Measurements from ENCODE around the gene ELSPBP1.
"Not testable (repeated sequence)": the region's sequence is repeated elsewhere in the genome, so short reads cannot be mapped to it uniquely, and the experiment has no call there.

The ELSPBP1 gene

DNA sequence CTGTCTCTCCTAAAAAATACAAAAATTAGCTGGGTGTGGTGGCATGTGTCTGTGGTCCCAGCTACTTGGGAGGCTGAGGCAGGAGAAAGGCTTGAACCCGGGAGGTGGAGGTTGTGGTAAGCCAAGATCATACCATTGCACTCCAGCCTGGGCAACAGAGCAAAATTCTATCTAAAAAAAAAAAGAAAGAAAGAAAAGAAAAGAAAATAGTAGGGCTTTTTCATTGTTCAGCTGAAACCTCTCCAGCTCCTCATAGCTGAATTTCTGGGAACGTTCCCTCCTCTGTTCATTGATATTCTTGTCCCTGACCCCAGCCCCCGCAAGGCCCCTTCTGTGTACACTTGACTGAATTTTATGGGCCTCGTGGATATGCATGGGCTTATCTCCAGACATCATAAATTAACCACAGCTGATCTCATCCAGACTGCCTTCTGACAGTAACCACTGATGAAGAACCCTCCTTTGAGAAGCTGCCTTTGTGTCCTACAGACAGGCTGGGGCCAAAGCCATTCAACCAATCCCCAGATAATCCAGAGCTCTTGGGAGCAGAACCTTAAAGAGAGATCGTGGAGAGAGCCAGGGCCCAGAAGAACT lies at the start of gene ELSPBP1:
Gene ELSPBP1, plus strand, starts transcription at position 424 of the 594 bp plus-strand sequence. CDS start 14,036 bp downstream, outside the sequence.
- no peak for DNase-seq (ENCODE audit: low read depth in 2 of 2)

DNA sequence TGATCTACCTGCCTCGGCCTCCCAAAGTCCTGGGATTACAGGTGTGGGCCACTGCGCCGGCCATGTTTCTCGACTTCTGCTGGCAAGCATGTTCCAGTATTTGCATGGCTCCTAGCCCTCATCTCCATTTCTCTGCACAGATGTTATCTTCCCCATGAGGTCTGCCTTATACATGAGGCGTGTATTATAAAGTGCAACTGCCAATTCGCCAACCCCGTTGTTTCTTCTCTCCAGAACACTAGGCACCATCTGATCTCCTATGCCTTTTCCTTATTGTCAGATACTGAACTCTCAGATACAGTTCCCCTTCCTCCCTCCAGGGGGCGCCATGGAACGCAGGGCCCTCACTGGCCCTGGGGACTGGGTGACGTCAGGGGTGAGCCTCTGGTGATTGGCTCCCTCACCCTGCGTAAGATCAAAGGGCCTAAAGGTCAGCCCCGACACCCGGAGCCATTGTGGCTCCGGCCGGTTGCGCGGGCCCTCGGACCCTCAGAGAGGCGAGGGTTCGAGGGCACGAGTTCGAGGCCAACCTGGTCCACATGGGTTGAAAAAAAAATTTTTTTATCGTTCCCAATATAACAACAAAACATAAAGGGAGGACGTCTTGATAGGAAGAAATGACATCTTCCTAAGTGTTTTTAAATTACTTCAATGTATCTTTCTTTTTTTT lies 44.4 kb upstream of the ELSPBP1 start:
- DNase-seq (ENCODE audit: low read depth in 2 of 2), result peak in 1 of 2 donors; percentile 3

GRCh38 chr19:47952132-47952531 lies 42.3 kb upstream of the ELSPBP1 start:
- DNase-seq (ENCODE audit: low read depth in 2 of 2), result not testable (repeated sequence)

GRCh38 chr19:47955936-47956335 lies 38.5 kb upstream of the ELSPBP1 start:
- DNase-seq (ENCODE audit: low read depth in 2 of 2), result not testable (repeated sequence)

GRCh38 chr19:47973529-47973928 lies 20.9 kb upstream of the ELSPBP1 start:
- no peak for DNase-seq (ENCODE audit: low read depth in 2 of 2)

GRCh38 chr19:47991191-47991808 lies 3.1 kb upstream of the ELSPBP1 start:
- no peak for DNase-seq (ENCODE audit: low read depth in 2 of 2)

DNA sequence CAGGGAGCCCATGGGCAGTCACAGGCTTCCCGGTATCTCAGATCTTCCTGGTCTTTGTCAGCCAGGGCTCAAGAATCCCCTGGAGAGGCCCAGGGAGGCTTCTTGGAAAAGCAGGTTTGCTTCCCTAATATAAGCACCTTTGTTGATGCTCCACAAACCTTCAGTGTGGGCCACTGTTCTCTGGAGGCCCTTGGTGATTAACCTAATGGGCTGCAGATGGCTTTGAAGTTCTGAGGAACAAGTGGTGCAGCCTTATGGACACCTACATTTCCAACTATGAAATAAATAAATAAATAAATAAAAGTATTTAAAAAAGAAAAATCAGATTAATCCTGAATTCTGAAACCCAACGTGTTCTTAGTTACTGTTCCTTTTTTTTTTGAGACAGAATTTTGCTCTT lies 2.4 kb upstream of the ELSPBP1 start, which contains the start of gene BSPH1:
Gene BSPH1, minus strand, starts transcription at position 101 of the 400 bp plus-strand sequence. Its CDS starts 89 bp downstream, at position 12.
- DNase-seq (ENCODE audit: low read depth in 2 of 2), result no peak

GRCh38 chr19:47996230-47996727 lies 1.8 kb downstream of the ELSPBP1 start:
- DNase-seq (ENCODE audit: low read depth in 2 of 2), result no peak

- no peak for DNase-seq (ENCODE audit: low read depth in 2 of 2)
These were observed 4.4 kb downstream of the ELSPBP1 start for GRCh38 chr19:47998800-47999199.

- DNase-seq (ENCODE audit: low read depth in 2 of 2), result no peak
These were observed 6.4 kb downstream of the ELSPBP1 start for GRCh38 chr19:48000846-48001245.

GRCh38 chr19:48004236-48004635 lies 9.8 kb downstream of the ELSPBP1 start:
- no peak for DNase-seq (ENCODE audit: low read depth in 2 of 2)

GRCh38 chr19:48006762-48007161 lies 12.3 kb downstream of the ELSPBP1 start:
- DNase-seq (ENCODE audit: low read depth in 2 of 2), result peak in 1 of 2 donors; percentile 1

DNA sequence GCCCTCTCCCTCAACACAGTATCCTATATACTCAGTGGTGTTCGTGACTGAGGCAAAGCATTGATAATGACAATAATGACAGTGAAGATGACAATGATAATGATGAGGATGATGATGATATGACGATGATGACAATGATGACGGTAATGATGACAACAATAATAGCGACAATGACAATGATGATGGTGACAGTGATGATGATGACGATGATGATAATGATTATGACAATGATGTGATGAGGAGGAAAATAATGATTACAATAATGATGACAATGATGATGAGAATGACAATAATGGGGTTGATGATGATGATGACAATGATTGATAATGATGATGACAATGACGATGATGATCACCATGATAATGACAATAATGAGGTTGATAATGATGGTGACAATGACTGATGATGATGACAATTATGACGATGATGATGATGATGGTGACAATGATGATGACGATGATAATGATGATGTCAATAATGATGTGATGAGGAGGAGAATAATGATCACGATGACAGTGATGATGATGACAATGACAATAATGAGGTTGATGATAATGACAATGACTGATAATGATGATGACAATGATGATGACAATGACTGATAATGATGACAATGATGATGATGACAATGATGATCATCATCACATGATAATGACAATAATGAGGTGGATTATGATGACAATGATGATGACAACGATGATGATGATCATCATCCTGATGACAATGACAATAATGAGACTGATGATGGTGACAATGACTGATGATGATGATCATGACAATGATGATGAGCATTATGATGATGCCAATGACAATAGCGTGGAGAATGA lies 16.7 kb downstream of the ELSPBP1 start:
- DNase-seq (ENCODE audit: low read depth in 2 of 2), result no peak

DNA sequence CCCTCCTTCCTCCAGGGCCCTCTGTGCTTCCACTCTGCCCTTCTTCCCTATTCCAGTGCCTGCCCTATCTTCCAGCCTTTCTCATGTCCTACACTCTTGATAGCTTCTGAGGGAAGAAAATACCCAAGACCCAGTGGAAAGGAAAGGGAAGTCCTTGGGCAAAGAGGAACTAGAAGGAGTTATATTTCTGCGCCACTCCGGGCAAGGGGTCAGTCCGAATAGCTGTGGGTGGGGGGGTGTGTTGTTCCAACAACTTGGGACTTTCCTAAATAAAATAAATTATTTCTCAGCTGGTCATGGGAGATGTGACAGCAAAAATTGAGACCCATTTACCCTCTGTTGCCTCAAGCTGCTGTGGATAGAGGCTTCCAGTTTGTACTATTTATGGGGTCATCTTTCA lies 26.3 kb downstream of the ELSPBP1 start:
- DNase-seq (ENCODE audit: low read depth in 2 of 2), result no peak

DNA sequence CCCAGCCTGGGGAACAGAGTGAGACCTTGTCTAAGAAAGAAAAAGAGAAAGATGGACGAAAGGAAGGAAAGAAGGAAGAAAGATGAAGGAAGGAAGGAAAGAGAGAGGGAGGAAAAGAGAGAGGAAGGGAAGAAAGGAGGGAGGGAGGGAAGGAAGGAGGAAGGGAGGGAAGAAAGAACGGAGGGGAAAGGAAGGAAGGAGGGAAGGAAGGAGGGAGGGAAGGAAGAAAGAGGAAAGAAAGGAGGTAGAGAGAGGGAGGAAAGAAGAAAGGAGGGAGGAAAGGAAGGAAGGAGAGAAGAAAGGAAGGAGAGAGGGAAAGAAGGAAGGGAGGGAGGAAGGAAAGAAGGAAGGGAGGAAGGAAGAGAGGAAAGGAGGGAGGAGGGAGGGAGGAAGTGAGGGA lies 28.6 kb downstream of the ELSPBP1 start:
- DNase-seq (ENCODE audit: low read depth in 2 of 2), result no peak

- no peak for DNase-seq (ENCODE audit: low read depth in 2 of 2)
These were observed 29.1 kb downstream of the ELSPBP1 start for GRCh38 chr19:48023518-48023917.

- no peak for DNase-seq (ENCODE audit: low read depth in 2 of 2)
These were observed 31.0 kb downstream of the ELSPBP1 start for GRCh38 chr19:48025480-48025879.

GRCh38 chr19:48029431-48029830 lies 35.0 kb downstream of the ELSPBP1 start:
- no peak for DNase-seq (ENCODE audit: low read depth in 2 of 2)

DNA sequence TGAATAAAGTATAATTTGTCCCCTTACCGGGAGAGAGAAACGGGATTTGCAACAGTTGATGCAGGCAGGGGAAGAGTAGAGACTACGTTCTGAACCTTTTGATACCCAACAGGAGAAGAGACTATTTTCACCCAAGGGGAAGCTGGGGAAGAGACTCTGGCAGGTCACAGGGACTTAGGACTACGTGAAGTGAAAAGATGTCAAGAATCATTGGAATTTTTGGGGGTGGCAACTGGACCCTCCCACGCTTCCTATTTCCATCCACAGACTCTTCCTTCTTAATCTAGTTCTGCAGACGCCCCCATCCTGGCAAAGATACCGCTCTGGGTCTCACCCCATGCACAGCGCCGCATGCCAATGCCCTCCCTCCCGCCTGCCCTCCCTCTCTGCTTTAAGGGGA lies 35.6 kb downstream of the ELSPBP1 start:
- DNase-seq (ENCODE audit: low read depth in 2 of 2), result no peak

DNA sequence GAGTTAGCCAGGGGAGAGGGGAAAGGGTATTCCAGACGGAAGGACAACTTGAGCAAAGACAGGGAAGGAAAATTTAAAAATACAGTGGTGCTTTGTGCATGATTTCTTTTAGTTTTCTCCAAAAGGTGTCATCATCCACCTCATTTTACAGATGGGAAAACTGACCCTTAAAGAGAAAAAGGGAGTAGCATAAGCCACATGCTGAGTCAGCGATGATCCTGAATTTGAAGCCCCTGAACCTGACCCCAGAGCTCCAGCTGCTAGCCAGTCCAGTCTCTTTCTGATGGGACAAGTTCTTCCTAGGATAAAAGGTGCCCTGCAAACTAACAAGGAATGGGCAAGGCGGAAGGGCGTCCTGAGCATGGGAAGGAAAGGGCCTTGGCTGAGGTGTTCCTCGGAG lies 39.2 kb downstream of the ELSPBP1 start:
- DNase-seq (ENCODE audit: low read depth in 2 of 2), result no peak

DNA sequence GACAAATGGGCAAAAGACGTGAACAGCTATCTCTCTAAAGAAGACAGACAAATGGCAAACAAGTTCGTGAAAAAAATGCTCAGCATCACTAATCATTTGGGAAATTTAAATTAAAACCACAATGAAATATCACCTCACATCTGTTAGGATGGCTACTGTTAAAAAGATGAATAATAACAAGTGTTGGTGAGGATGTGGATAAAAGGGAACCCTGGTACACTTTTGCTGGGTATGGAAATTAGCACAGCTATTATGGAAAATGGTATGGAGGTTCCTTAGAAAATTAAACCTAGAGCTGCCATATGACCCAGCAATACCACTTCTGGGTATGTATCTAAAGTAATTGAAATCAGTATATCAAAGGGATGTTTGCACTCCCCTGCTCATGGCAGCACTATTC lies 42.3 kb downstream of the ELSPBP1 start:
- DNase-seq (ENCODE audit: low read depth in 2 of 2), result no peak
